ENCODE data around the gene SH3BGRL2.
"Not testable (repeated sequence)": the region's sequence is repeated elsewhere in the genome, so short reads cannot be mapped to it uniquely, and the experiment has no call there.

The SH3BGRL2 gene

GRCh38 chr6:79671600-79672266 lies 40.6 kb downstream of the SH3BGRL2 start:
- Histone ChIP-seq H3K27me3 (ENCODE audit: control insufficient read depth, insufficient read depth, low read length) (no peaks in the 10 kb centered on the region), H3K27ac (ENCODE audit: low read length) (no peak overlapping the region), H3K9me3 (ENCODE audit: control insufficient read depth, insufficient read depth, low read length) (no peaks in the 10 kb centered on the region), H3K4me1 (ENCODE audit: control insufficient read depth, insufficient read depth, low read length) (no peaks in the 10 kb centered on the region), H3K36me3 (ENCODE audit: control insufficient read depth, insufficient read depth, low read length) (no peaks in the 10 kb centered on the region), H3K4me3 (ENCODE audit: low read length) (no peak overlapping the region)
- WGBS (ENCODE audit: insufficient coverage, insufficient read length), result no CpG with 5 or more reads among the region's 4 CpGs
- no peak for DNase-seq (ENCODE audit: low read depth, low spot score)

- no CpG with 5 or more reads among the region's 2 CpGs for WGBS (ENCODE audit: insufficient coverage, insufficient read length)
- Histone ChIP-seq H3K27me3 (ENCODE audit: control insufficient read depth, insufficient read depth, low read length) (no peaks in the 10 kb centered on the region), H3K4me3 (ENCODE audit: low read length) (no peak overlapping the region), H3K9me3 (ENCODE audit: control insufficient read depth, insufficient read depth, low read length) (no peaks in the 10 kb centered on the region), H3K27ac (ENCODE audit: low read length) (no peak overlapping the region), H3K36me3 (ENCODE audit: control insufficient read depth, insufficient read depth, low read length) (no peaks in the 10 kb centered on the region), H3K4me1 (ENCODE audit: control insufficient read depth, insufficient read depth, low read length) (no peaks in the 10 kb centered on the region)
- no peak for DNase-seq (ENCODE audit: low read depth, low spot score)
These were observed 41.5 kb downstream of the SH3BGRL2 start for GRCh38 chr6:79672631-79673111.

GRCh38 chr6:79673947-79674346 lies 42.8 kb downstream of the SH3BGRL2 start:
- Histone ChIP-seq H3K9me3 (ENCODE audit: control insufficient read depth, insufficient read depth, low read length) (no peaks in the 10 kb centered on the region), H3K27me3 (ENCODE audit: control insufficient read depth, insufficient read depth, low read length) (no peaks in the 10 kb centered on the region), H3K36me3 (ENCODE audit: control insufficient read depth, insufficient read depth, low read length) (no peaks in the 10 kb centered on the region), H3K27ac (ENCODE audit: low read length) (no peak overlapping the region), H3K4me3 (ENCODE audit: low read length) (no peak overlapping the region), H3K4me1 (ENCODE audit: control insufficient read depth, insufficient read depth, low read length) (no peaks in the 10 kb centered on the region)
- DNase-seq (ENCODE audit: low read depth, low spot score), result no peak
- WGBS (ENCODE audit: insufficient coverage, insufficient read length), result no CpG with 5 or more reads among the region's 3 CpGs

GRCh38 chr6:79676785-79677736 lies 45.9 kb downstream of the SH3BGRL2 start:
- Histone ChIP-seq H3K4me1 (ENCODE audit: control insufficient read depth, insufficient read depth, low read length) (no peaks in the 10 kb centered on the region), H3K9me3 (ENCODE audit: control insufficient read depth, insufficient read depth, low read length) (no peaks in the 10 kb centered on the region), H3K36me3 (ENCODE audit: control insufficient read depth, insufficient read depth, low read length) (no peaks in the 10 kb centered on the region), H3K4me3 (ENCODE audit: low read length) (no peak overlapping the region), H3K27ac (ENCODE audit: low read length) (no peak overlapping the region), H3K27me3 (ENCODE audit: control insufficient read depth, insufficient read depth, low read length) (no peaks in the 10 kb centered on the region)
- no peak for DNase-seq (ENCODE audit: low read depth, low spot score)
- WGBS (ENCODE audit: insufficient coverage, insufficient read length), result no CpG with 5 or more reads among the region's 8 CpGs

- not testable (repeated sequence) for H3K27ac ChIP-seq (ENCODE audit: low read length); H3K4me1 ChIP-seq (ENCODE audit: control insufficient read depth, insufficient read depth, low read length); H3K4me3 ChIP-seq (ENCODE audit: low read length); H3K9me3 ChIP-seq (ENCODE audit: control insufficient read depth, insufficient read depth, low read length); H3K36me3 ChIP-seq (ENCODE audit: control insufficient read depth, insufficient read depth, low read length); H3K27me3 ChIP-seq (ENCODE audit: control insufficient read depth, insufficient read depth, low read length); DNase-seq (ENCODE audit: low read depth, low spot score)
- WGBS (ENCODE audit: insufficient coverage, insufficient read length), result no CpG with 5 or more reads among the region's 4 CpGs
These were observed 51.6 kb downstream of the SH3BGRL2 start for GRCh38 chr6:79682682-79683081.

GRCh38 chr6:79684876-79685275 lies 53.7 kb downstream of the SH3BGRL2 start:
- H3K27me3 ChIP-seq (ENCODE audit: control insufficient read depth, insufficient read depth, low read length), result no peaks in the 10 kb centered on the region
- H3K36me3 ChIP-seq (ENCODE audit: control insufficient read depth, insufficient read depth, low read length), result no peaks in the 10 kb centered on the region
- no CpG with 5 or more reads among the region's 1 CpG for WGBS (ENCODE audit: insufficient coverage, insufficient read length)
- DNase-seq (ENCODE audit: low read depth, low spot score), result no peak
- H3K4me3 ChIP-seq (ENCODE audit: low read length), result no peak overlapping the region
- H3K27ac ChIP-seq (ENCODE audit: low read length), result no peak overlapping the region
- H3K9me3 ChIP-seq (ENCODE audit: control insufficient read depth, insufficient read depth, low read length), result no peaks in the 10 kb centered on the region
- H3K4me1 ChIP-seq (ENCODE audit: control insufficient read depth, insufficient read depth, low read length), result no peaks in the 10 kb centered on the region

DNA sequence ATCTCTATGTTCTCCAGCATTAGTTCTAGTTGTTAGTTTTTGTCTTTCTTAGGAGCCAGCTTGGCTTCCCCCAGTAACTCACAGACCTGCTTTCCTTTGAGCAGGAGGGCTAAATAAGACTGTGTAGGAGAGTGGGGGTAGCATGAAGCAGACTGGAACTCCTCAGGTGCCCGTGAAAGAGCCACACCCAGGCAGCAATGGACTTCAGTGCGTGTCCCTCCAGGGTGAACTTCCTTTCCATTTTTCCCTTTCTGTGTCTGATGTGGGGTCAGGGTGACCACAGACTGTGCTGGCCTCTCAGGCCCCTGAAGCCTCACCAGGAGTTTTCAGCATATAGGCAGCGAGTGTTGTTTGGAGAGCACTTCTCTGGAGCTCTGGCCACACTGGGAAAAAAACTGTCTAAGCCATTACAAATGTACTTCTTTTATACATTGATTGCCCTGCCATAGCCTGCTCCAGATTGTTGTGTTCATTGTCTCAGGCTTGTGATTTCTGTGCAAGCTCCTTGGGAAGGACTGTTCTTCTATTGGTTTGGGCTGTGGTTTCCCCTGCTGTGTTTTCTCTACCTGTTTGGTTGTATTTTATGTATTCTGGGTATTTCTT lies 55.7 kb downstream of the SH3BGRL2 start:
- no peaks in the 10 kb centered on the region for H3K36me3 ChIP-seq (ENCODE audit: control insufficient read depth, insufficient read depth, low read length)
- DNase-seq (ENCODE audit: low read depth, low spot score), result no peak
- H3K9me3 ChIP-seq (ENCODE audit: control insufficient read depth, insufficient read depth, low read length), result no peaks in the 10 kb centered on the region
- no CpG with 5 or more reads among the region's 3 CpGs for WGBS (ENCODE audit: insufficient coverage, insufficient read length)
- no peaks in the 10 kb centered on the region for H3K27me3 ChIP-seq (ENCODE audit: control insufficient read depth, insufficient read depth, low read length)
- no peaks in the 10 kb centered on the region for H3K4me1 ChIP-seq (ENCODE audit: control insufficient read depth, insufficient read depth, low read length)
- no peak overlapping the region for H3K4me3 ChIP-seq (ENCODE audit: low read length)
- H3K27ac ChIP-seq (ENCODE audit: low read length), result no peak overlapping the region

DNA sequence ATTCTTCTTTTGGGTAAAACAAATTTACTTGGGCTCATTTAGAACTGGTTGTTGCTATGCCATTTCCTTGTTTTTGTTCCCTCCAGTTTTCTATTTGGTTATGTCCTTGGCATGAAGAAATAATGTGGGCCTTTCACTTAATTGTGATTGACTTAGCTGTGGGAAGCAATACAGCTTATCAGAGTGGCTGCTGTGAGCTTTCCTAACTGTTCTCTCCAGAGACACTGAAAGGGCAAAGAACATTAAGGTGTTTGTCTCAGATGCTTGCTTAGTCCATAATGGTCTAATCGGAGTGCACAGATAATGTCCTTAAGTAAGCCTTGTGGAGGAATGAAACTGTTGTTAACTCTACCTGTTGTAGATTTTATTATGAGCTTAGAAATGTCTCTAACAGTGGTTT lies 56.6 kb downstream of the SH3BGRL2 start:
- no CpG with 5 or more reads among the region's 1 CpG for WGBS (ENCODE audit: insufficient coverage, insufficient read length)
- Histone ChIP-seq H3K36me3 (ENCODE audit: control insufficient read depth, insufficient read depth, low read length) (no peaks in the 10 kb centered on the region), H3K27me3 (ENCODE audit: control insufficient read depth, insufficient read depth, low read length) (no peaks in the 10 kb centered on the region), H3K4me3 (ENCODE audit: low read length) (no peak overlapping the region), H3K27ac (ENCODE audit: low read length) (no peak overlapping the region), H3K9me3 (ENCODE audit: control insufficient read depth, insufficient read depth, low read length) (no peaks in the 10 kb centered on the region), H3K4me1 (ENCODE audit: control insufficient read depth, insufficient read depth, low read length) (no peaks in the 10 kb centered on the region)
- no peak for DNase-seq (ENCODE audit: low read depth, low spot score)

- Histone ChIP-seq H3K27me3 (ENCODE audit: control insufficient read depth, insufficient read depth, low read length) (peaks cover 1% of the 10 kb centered on the region; the same call in 1 of the 2 replicates), H3K9me3 (ENCODE audit: control insufficient read depth, insufficient read depth, low read length) (no peaks in the 10 kb centered on the region), H3K4me1 (ENCODE audit: control insufficient read depth, insufficient read depth, low read length) (no peaks in the 10 kb centered on the region), H3K4me3 (ENCODE audit: low read length) (no peak overlapping the region), H3K36me3 (ENCODE audit: control insufficient read depth, insufficient read depth, low read length) (no peaks in the 10 kb centered on the region), H3K27ac (ENCODE audit: low read length) (no peak overlapping the region)
- no CpG with 5 or more reads among the region's 3 CpGs for WGBS (ENCODE audit: insufficient coverage, insufficient read length)
- no peak for DNase-seq (ENCODE audit: low read depth, low spot score)
These were observed 63.0 kb downstream of the SH3BGRL2 start for GRCh38 chr6:79694156-79694555.

GRCh38 chr6:79694623-79695343 lies 63.7 kb downstream of the SH3BGRL2 start:
- H3K4me3 ChIP-seq (ENCODE audit: low read length), result no peak overlapping the region
- no peaks in the 10 kb centered on the region for H3K4me1 ChIP-seq (ENCODE audit: control insufficient read depth, insufficient read depth, low read length)
- WGBS (ENCODE audit: insufficient coverage, insufficient read length), result 100% methylated on average over 1 of the region's 6 CpGs
- peaks cover 1% of the 10 kb centered on the region; the same call in 1 of the 2 replicates for H3K27me3 ChIP-seq (ENCODE audit: control insufficient read depth, insufficient read depth, low read length)
- H3K36me3 ChIP-seq (ENCODE audit: control insufficient read depth, insufficient read depth, low read length), result no peaks in the 10 kb centered on the region
- no peak overlapping the region for H3K27ac ChIP-seq (ENCODE audit: low read length)
- no peaks in the 10 kb centered on the region for H3K9me3 ChIP-seq (ENCODE audit: control insufficient read depth, insufficient read depth, low read length)
- no peak for DNase-seq (ENCODE audit: low read depth, low spot score)
